ENCODE results near the gene IRF8.

Gene IRF8

DNA sequence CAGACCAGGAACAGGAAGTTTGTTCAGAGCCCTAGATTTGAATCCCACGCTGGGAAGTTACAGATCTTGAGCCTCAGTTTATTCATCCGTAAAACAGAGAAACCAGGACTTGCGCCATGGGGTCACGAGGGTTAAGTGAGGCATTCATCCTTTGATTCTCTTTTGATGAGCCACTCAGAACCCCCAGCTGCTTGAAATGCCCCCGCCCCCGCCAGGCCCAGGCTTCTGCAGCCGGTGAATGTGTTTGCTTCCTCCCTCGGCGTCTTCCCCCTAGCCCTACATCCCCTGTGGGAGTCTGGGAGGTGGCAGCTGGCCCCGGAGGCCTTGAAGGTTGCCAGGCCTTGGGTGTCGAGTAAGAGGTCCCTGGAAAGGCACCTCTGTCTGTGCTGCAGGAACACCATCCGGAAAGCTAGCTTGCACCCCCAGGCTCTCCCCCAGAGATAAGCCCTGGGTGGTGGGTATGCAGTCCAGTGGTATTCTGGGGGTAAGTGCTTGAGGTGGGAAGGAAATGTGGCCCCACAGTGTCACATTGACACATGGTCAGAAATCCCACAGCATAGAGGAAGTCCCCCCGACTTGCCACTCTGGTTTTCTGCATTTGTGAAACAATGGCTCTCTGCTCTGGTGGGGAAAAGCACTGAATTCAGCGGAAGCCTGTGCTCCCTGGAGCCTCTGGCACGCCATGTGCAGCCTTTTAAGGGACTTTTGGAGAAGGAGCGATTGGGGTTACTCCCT, 14.9 kb downstream of the IRF8 start:
- DNase-seq (ENCODE audit: low read depth), result no peak

DNA sequence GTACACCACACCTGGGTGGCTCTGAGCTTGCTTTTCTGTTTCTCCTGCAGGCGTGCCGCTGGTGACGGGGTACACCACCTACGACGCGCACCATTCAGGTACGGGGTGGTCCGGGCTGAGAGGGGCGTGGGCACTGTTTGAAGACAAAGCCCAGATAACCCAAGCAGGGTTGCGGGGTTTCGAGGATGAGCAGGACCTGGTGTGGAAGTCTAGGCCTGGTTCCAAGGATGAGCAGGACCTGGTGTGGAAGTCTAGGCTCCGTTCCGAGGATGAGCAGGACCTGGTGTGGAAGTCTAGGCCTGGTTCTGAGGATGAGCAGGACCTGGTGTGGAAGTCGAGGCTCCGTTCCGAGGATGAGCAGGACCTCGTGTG, 15.4 kb downstream of the IRF8 start:
- no peak for DNase-seq (ENCODE audit: low read depth)

DNA sequence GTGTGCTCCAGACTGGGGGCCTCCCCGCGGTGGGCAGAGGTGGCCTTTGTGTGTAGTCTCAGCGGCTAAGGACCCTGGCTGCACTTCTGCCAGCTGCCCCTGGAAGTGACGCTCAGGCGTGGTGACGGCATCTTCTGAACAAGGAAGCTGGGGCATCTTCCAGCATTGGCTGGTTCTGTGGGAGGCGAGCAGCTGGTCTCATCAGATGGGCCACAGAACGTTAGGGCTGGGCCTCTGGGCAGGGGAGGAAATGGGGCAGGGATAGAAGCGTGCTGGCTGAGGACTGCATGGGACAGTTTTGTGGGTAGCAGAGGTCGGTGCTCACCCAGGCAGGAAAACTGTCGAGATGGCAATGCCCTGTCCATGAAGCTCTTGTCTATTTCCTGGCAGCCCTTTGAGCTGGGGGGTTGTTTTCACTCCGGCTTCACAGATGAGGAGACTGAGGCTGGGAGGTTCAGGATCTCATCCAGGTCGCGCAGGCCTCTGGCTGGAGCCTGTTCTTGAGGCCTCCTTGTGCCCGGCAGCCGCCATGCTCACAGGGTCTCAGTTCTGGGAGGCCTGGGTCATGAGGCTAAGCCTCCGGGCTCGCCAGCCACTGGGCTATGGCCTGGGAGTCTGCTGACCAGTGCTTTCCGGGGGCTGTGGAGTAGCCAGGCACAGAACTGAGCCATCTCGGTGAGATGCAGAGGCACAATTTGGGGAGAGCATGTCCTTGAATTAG, 16.3 kb downstream of the IRF8 start:
- DNase-seq (ENCODE audit: low read depth), result no peak

DNA sequence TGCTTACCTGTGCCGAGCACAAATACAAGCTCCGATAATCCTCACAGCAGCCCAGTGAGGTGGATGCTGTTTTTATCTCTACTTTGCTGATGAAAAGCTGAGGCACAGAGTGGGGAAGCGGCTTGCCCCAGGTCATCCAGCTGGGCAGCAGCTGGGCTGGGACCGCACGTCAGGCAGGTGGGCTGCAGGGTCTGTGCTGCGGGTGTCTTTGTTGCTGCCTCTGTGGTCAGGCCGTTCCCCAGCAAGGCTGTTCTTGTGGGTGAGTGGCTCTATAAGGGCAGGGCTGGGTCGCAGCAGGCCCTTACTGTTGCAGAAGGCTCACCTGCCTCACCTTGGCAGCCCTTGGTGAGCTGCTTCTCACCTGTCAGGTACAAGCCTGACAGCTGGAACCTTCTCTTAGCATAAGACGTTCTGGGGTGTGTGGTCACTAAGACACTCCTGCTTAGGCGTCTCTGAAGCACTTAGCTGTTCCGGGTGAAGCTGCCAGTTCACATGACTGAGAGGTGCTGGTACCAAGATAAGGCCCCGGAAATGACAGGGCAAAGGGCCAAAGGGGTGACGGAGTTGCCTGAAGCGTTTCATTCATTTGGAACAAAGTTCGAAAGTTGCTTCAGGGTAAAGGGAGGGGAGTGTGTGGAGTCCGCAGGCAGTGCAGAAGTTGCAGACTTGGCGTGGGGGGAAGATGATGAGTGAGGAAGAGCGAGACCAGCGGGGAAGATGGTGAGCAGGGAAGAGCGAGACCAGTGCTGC, 17.4 kb downstream of the IRF8 start:
- no peak for DNase-seq (ENCODE audit: low read depth)

DNA sequence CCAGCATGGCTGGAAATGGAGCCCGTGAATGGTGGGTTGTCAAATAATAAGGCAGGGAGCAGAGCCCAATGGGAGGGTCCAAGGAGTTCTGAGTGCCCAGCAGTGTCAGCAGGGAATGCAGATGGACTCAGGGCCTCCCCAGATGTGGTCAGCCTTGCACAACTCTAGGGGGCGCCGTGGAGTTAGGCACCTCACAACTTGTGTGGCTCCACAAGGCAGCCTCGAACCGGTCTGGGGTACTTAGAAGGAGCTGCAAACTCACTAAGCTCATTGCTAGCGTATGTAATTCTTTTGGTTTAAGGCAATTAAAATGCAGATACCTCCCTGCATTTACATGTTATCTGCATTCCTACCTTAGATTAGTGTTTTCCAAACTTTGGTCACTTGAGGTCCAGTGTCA, 18.1 kb downstream of the IRF8 start:
- DNase-seq (ENCODE audit: low read depth), result no peak

DNA sequence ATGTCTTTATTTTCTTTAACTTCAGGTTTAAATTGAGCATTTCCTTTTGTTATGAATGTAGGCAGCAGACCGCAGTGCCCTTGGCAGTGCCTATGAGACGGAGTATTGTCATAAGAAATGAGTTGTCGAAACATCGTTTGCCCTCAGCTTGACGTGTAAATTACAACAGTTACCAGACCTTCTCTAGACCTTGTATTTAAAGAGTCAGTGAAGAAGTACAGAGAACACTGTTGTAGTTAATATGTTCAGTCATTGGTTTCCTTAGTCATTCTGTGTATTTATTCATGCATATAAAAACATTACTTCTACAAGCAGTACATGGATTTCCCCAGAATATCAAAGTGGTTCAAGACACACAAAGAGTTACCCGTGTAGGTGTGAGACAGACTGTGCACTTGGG, 19.0 kb downstream of the IRF8 start:
- no peak for DNase-seq (ENCODE audit: low read depth)

DNA sequence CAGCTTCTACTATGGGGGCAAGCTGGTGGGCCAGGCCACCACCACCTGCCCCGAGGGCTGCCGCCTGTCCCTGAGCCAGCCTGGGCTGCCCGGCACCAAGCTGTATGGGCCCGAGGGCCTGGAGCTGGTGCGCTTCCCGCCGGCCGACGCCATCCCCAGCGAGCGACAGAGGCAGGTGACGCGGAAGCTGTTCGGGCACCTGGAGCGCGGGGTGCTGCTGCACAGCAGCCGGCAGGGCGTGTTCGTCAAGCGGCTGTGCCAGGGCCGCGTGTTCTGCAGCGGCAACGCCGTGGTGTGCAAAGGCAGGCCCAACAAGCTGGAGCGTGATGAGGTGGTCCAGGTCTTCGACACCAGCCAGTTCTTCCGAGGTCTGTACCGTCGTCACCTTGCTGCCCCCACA, 19.5 kb downstream of the IRF8 start:
- DNase-seq (ENCODE audit: low read depth), result no peak

DNA sequence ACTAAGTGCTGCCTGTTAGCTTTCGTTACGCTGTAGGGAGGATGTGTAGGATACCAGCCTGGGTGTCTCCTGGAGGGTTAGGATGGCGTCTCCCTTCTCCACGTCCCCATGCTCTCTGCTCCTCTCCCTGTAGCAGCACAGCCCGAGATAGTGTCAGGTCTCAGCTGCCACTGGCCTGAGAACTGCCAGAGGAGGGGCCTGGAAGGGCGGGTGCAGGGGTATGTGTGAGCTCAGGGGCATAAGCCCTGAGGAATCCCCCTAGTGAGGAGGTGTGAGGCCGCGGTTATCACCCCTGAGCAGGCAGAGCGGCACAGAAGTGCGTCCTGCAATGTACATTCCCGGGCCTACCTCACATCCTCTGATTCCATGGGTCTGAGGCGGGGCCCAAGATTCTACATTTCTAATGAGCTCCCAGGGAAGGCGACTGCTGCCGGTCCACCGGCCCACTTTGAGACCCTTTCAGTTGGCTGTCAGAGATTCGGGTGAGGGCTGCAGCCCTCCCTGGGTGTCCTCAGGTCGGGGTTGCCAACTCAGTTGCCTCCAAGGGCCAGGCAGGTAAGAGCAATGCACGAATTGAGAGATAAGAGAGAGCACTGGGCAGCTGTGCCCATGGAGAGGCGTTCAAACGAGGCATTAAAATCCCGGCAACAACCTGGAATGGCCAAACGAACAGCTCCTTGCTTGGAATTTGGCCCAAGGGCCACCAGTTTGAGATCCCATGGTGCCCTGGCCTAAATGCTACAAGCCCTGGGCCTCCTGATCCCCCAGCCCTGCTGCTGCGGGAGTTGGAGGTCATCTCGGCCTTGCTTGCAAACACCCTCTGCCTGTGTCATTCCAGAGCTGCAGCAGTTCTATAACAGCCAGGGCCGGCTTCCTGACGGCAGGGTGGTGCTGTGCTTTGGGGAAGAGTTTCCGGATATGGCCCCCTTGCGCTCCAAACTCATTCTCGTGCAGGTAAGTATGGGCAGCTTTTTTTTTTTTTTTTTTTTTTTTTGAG, 20.6 kb downstream of the IRF8 start:
- DNase-seq (ENCODE audit: low read depth), result no peak

DNA sequence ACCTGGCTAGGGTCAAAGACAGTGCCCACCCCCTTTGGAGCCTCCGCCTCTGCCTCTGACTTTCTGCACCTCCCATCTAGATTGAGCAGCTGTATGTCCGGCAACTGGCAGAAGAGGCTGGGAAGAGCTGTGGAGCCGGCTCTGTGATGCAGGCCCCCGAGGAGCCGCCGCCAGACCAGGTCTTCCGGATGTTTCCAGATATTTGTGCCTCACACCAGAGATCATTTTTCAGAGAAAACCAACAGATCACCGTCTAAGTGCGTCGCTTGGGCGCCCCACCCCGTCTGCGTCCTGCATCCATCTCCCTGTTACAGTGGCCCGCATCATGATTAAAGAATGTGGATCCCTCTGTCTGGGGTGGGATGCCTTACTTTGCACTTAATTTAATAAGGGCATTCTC, 22.1 kb downstream of the IRF8 start:
- DNase-seq (ENCODE audit: low read depth), result no peak

DNA sequence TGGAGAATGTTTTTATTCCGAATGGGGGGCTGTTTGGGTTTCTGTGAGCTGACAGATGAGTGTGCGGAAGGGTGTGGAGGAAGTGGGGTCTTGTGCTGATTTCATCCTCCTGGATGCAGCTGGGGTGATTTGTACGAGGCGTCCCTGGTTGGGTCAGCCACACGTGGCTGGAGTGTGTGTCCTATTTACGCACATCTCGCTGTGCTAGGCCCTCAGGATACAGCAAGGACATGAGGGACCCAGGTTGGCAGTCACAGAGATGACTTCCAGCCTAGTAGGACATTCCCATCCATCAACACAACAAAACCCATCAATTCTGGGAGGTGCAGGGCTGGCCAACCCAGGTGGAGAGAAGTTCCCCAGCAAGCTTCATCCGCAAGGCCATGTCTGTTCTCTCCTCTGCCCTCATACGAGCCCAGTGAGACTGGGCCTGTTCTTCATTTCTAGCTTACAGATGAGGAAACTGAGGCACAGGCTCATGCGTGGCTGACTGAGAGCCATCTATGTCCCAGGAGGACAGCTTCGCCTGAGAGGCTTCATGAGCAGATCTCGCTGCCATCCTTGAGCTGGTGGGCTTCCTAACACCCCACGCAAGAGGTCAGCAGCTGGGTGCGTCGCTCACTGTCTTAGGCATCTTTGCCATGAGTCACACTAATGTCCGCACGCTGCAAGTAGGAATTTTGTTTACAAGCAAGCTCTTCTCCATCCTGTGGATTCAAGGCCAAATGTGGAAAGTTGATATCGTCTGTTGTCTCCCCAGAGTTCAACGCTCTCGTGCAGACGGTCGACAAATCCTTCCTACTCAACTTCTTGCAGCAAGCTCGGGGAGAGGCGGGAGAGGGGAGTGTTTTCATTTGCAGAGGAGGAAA, 24.4 kb downstream of the IRF8 start:
- no peak for DNase-seq (ENCODE audit: low read depth)

DNA sequence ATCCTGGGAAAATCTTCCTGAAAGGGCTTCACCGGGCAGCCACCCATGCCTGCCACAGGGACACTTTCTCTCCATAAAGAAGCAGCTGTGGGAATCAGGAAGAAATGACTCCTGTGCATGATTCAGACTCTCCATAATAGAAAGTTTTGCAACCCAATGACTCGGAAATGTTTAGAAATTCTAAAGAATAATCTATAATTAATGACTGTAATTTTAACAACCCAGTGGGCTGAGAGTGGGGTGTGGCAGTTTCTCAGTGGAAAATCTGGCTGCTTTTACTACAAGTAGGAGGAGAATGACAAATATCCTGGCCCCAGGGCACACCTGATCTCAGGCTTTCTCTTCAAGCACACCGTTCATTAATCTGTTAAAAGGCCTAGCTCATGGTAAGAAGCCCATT, 25.7 kb downstream of the IRF8 start:
- DNase-seq (ENCODE audit: low read depth), result no peak

DNA sequence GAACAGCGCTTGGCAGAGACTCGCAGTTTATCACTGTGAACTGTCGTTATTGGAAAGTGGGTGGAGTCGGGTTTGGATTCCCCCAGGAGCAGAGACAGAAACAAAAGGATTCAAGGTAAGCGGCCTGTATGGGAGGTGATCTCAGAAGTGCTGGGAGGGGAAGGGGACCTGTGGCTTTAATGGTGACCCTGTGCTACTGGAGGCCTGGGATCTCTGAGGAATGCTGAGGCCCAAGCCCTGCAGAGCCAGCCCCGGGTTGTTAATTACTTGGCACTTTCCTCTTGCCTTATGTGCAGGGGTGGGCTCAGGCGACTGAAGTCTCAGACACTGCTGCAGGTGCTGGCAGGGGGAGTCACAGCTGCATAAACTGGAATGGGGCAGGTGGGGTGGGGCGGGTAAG, 27.4 kb downstream of the IRF8 start:
- DNase-seq (ENCODE audit: low read depth), result no peak

DNA sequence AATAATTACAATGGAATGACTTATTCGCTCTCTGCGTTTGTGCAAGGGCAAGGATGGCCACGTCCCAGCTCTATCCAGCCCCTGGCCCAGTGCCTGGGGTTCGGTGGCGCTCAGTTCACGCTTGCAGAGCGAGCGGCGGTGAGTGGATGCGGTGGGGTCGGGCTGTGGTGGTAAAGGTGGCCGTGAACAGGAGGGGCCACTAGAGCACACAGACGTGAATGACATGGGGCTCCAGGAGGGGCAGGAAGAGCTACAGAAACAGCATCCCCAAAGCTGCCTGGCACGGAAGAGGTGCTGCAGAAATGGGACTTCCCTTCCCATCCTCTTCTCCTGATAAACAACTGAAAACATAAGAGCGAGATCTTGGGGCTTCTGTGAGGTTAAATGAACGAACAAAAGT, 28.4 kb downstream of the IRF8 start:
- no peak for DNase-seq (ENCODE audit: low read depth)

DNA sequence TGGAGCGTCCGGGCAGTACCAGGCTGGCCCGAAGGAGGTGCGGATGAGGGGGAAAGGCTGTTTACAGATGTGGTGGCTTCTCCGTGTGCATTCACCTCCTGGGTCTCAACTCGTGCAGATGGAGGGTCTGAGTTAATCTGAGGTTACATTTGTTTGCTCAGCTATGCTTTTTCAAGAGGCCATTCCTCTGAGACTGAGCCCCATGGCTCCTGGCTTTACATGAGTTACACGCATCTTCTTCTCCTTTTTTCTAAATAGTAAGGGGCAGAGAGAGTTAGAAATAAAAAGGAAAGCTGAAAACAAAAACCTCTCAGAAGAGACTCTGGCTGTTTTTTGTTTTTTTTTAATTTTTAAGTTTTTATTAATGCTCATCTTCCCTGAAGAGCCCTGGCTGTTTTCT, 29.0 kb downstream of the IRF8 start:
- no peak for DNase-seq (ENCODE audit: low read depth)

DNA sequence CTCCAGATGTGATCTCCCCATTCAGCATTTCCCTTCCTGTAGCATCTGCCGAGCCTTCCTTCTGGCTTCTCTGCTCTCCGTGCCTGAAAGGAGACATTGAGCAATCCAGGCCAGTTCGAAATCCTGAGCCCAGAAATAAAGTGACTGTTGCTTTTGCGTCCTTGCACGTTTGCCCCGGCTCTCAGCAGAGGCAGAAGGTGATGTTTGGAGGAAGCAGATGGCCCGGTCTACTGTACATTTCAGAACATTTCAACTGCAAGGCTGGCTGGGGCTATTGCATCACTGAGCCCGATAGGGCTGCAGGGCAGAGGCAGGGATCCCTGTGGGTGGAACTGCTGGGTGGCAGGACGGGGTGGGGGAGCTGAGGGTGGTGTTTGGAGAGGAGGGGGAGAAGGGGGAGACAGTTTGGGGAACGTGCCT, 29.4 kb downstream of the IRF8 start:
- no peak for DNase-seq (ENCODE audit: low read depth)

DNA sequence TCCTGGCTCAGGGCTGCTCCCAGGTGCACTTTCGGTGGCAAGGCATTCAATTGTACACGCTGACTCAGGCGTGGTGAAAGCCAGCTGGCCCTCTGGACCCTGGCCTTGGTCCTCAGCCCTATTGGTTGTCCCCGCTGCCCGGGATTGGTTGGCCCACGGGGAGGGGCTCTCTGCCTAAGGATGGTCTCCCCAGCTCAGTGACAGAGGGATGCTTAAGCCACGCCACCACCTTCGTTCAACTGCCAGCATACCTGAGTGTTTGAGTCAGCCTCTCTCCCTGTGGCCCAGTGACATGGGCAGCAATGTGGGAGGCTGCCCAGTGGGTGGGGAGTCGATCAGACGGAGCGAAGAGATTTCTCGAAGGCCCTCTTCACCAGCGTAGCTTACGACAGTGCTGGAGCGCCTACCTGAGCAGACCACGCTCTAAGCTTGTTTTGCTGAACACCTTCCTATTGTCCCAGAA, 30.3 kb downstream of the IRF8 start:
- no peak for DNase-seq (ENCODE audit: low read depth)

DNA sequence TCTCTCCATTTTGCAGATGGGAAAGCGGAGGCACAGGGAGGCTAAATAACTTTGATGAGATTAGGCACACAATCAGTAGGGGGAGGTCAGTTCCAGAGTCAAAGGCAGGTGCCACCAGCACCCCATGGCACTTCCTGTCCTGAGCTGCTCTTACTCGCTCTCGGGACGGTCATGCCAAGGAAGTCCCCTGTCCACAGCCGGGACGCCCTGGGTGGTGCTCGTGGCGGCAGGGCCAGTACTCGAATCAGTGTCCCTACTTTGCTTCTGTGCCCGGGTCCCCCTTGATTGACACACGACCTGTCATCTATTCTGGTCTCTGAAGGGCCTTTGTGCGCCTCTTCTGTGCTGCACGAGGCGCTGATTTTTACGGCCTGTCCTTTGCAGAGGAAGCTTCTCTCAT, 31.3 kb downstream of the IRF8 start:
- no peak for DNase-seq (ENCODE audit: low read depth)

DNA sequence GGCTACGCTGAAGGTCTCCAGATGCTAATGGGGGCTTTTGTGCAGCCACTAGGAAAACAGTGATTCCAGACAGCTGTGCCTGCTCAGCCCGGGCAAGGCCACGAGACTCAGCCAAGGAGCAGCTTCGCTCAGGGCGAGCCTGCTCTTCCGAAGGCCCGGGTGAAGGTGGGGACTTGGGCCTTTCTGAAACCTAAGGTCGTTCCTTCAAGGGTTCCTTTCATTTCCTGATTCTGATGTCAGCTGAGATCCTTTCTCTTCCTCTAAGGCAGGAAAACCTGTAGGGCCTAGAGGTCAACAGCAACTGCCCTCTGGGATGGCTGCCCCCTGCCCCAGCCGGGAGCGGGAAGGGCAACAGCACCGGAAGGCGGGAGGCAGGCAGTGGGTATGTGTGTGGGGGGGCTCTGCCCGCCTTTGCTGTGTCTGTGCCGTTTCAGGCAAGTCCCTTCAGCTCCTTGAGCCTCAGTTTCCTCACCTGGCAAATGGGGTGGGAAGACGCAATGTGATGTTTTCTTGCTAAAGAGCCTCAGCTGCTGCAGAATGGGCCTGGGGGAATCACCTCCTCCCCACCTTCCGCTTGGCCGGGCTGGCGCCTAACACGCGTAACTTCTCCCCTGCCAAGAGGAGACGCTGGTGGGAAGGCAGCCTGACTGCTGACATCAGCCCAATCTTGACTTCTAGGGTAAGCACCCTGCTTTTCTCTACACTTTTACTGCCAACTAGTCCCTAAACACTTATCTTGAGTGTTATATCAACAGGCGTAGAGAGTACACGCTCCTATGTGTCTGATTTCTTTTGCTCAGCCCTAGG, 32.8 kb downstream of the IRF8 start:
- no peak for DNase-seq (ENCODE audit: low read depth)

DNA sequence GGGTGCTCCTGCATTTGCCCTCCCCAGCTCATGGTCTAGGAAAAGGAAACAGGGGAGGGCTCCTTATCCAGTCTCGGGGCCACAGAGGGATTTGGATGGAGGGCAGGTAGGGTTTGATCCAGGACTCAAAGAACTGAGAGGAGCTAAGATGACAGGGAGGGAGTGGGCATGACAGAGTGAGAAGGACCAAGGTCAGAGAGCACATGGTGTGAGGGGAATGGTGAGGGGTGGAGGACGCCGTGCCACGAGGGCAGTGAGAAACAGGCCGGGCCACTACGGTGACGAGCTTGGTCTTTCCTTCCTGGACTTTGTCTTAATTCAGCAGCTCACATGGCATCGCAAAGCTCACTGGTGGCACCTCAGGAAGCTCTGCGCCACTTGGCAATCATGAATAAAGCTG, 35.2 kb downstream of the IRF8 start:
- no peak for DNase-seq (ENCODE audit: low read depth)

DNA sequence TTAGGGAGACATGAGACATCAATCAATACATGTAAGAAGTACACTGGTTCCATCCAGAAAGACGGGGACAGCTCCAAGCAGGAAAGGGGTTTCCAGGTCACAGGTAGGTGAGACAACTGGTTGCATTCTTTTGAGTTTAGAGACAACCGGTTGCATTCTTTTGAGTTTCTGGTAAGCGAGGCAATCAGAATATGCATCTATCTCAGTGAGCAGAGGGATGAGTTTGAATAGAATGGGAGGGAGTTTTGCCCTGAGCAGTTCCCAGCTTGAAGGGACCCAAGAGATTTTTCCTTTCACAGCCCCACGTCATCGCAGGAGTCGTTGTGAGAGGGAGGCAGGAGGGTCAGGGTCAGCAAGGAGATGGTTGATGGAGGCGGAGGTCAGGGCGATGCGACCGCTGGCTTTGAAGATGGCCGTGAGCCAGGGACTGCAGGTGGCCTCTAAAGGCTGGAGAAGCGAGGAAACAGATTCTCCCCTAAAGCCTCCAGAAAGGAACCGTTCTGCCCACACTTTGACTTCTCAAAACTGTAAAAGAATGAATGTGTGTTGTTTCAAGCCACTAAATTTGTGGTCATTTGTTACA, 36.5 kb downstream of the IRF8 start:
- no peak for DNase-seq (ENCODE audit: low read depth)

Measured in stimulated activated CD8-positive, alpha-beta memory T cell treated with anti-CD3 and anti-CD28 coated beads, Interleukin-7, amount 100 ng/mL, for 24 hours (primary cell).